Stimulated activated naive CD8-positive, alpha-beta T cell treated with anti-CD3 and anti-CD28 coated beads, Interleukin-15, Interleukin-2, amounts not matched to agents 100 U/mL and 50 U/mL, for 24 hours (primary cell): ENCODE results near the gene FNDC11.
"Not testable (repeated sequence)": the region's sequence is repeated elsewhere in the genome, so short reads cannot be mapped to it uniquely, and the experiment has no call there.

Experiments used
- ATAC-seq: fragments of 150-1000 bp; cut with Tn5 transposase; one replicate; pipeline ENCODE4 v1.10.0; 2021
- DNase-seq: peaks from one replicate; pipeline ENCODE4 v3.0.0; 2021

Gene FNDC11

DNA sequence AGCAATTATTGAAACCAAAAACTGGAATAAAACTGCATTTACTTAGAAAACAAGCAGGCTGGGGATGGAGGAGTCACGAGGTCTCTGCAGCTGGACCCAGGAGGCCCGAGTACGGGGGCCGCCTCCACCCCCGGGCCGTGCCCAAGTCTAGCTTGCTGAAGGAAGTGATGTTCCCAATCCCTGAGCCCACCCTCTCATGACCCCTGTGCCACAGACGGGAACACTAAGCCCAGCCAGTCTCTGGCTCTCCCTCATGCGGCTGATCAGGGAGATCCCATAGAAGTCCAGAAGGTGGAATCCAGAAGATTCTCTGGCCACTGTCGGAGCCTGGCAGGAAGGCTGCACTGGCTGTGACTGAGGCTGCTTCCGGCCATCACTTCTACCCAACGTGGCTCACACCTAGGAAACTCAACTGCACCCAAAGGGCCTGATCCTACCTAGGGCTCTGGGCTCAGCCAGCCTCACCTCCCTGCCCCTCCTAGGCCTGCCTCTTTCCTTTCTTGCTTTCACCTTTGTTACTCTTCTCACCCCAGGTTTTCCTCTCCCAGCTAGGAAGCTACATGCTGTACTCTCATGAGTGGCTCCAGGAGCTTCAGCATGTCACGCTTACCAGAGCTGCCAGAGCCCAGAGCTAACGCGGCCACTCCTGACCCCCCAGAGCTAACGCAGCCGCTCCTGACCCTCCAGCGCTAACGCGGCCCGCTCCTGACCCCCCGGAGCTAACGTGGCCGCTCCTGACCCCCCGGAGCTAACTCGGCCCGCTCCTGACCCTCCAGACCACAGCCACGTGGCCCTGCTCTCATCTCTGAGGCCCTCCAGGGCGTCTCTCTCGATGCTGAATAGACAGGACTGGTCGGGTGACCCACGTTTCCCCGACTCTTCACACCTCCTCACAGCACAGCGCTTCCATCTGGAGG, 44.8 kb downstream of the FNDC11 start:
- DNase-seq = no peak
- ATAC-seq = no peak

- DNase-seq (no peak), ATAC-seq (no peak)
These were observed 45.6 kb downstream of the FNDC11 start for GRCh38 chr20:63599396-63600050.

DNA sequence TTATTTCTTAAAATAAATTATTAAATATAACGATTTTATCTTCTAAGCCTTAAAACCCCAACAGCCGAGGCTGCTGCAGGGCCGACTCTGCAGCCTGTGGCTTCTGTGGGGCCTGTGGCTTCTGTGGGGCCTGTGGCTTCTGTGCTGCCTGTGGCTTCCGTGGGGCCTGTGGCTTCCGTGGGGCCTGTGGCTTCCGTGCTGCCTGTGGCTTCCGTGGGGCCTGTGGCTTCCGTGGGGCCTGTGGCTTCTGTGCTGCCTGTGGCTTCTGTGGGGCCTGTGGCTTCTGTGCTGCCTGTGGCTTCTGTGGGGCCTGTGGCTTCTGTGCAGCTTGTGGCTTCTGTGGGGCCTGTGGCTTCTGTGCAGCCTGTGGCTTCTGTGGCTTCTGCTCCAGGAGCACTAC, 47.7 kb downstream of the FNDC11 start:
- DNase-seq, ATAC-seq: not testable (repeated sequence)

GRCh38 chr20:63602321-63602720, 48.4 kb downstream of the FNDC11 start:
- no peak for ATAC-seq
- DNase-seq = no peak
